Measurements from ENCODE around the gene NMNAT1. TPM values are rescaled to one million over a fixed set of nuclear protein-coding genes. Genes with fewer than 3 reads are reported as not detected.
A peak's percentile ranks its signal among the peaks of the same experiment; 100 is the strongest.
"Not testable (repeated sequence)": the region's sequence is repeated elsewhere in the genome, so short reads cannot be mapped to it uniquely, and the experiment has no call there.

NMNAT1 gene
- total RNA-seq, 5 donors from 2014 or later (not counting 1 experiment from before 2014, with no cell fraction given) = 2.9 to 8.0 (median 7.1) TPM

DNA sequence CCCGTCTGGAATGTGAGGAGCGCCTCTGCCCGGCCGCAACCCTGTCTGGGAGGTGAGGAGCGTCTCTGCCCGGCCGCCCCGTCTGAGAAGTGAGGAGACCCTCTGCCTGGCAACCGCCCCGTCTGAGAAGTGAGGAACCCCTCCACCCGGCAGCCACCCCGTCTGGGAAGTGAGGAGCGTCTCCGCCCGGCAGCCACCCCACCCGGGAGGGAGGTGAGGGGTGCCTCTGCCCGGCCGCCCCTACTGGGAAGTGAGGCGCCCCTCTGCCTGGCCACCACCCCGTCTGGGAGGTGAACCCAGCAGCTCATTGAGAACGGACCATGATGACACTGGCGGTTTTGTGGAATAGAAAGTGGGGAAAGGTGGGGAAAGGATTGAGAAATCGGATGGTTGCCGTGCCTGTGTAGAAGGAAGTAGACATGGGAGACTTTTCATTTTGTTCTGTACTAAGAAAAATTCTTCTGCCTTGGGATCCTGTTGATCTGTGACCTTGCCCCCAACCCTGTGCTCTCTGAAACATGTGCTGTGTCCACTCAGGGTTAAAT, 85.8 kb downstream of the NMNAT1 start:
- WGBS (ENCODE audit: insufficient coverage) = 93% methylated on average over 12 of the region's 24 CpGs
- H3K9me3 Mint-ChIP-seq; H3K27ac Mint-ChIP-seq; H3K9me3 ChIP-seq; POLR2A ChIA-PET; H3K4me3 Mint-ChIP-seq; DNase-seq; H3K36me3 ChIP-seq (ENCODE audit: control insufficient read depth in 2 of 2, extremely low read depth in 1 of 2, insufficient read depth in 1 of 2, low read length in 1 of 2); H3K27me3 Mint-ChIP-seq; H3K4me3 ChIP-seq (ENCODE audit: control insufficient read depth in 1 of 2, extremely low read depth in 1 of 2, low read length in 1 of 2); ATAC-seq (replicated peaks in 1 of 4); H3K36me3 Mint-ChIP-seq; CTCF ChIA-PET; H3K27ac ChIP-seq (ENCODE audit: low read length); H3K27me3 ChIP-seq (replicated peaks in 1 of 2; ENCODE audit: control insufficient read depth in 2 of 2, extremely low read depth in 1 of 2, insufficient read depth in 2 of 2, low read length in 1 of 2): not testable (repeated sequence)
- H3K4me1 ChIP-seq (ENCODE audit: control insufficient read depth in 1 of 2, extremely low read depth in 1 of 2, insufficient read depth in 2 of 2, low read length in 2 of 2) = peaks cover 11 to 13% of the 10 kb centered on the region in 2 experiments
- peaks cover 11 to 15% (median 12%) of the 10 kb centered on the region in 3 donors for H3K4me1 Mint-ChIP-seq

DNA sequence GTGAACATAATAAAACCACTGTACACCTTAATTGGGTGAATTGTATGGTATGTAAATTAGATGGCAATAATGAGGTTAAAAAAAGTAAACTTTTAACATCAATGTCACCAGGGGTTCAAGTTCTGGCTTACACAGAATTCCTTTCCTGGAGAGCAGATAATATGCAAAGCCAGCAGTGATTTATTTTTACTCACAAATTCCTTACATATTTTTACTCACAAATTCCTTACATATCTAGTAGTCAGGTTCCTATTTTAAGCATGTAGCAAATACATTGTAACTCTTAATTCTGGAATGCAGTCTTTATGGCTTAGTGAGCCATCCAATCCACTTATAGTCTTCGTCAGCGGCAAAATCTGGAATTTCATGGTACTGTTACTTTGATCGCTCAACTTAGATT, 88.2 kb downstream of the NMNAT1 start:
- Histone ChIP-seq H3K27ac (ENCODE audit: low read length) (no peak overlapping the region), H3K9me3 (no peaks in the 10 kb centered on the region), H3K4me3 (ENCODE audit: control insufficient read depth in 1 of 2, extremely low read depth in 1 of 2, low read length in 1 of 2) (no peak overlapping the region), H3K27me3 (replicated peaks in 1 of 2; ENCODE audit: control insufficient read depth in 2 of 2, extremely low read depth in 1 of 2, insufficient read depth in 2 of 2, low read length in 1 of 2) (peaks cover 0 to 2% of the 10 kb centered on the region in 2 experiments), H3K4me1 (ENCODE audit: control insufficient read depth in 1 of 2, extremely low read depth in 1 of 2, insufficient read depth in 2 of 2, low read length in 2 of 2) (peaks cover 17 to 18% of the 10 kb centered on the region in 2 experiments), H3K36me3 (ENCODE audit: control insufficient read depth in 2 of 2, extremely low read depth in 1 of 2, insufficient read depth in 1 of 2, low read length in 1 of 2) (no peaks in the 10 kb centered on the region)
- H3K4me3 Mint-ChIP-seq = no peak overlapping the region
- no peaks in the 10 kb centered on the region for H3K36me3 Mint-ChIP-seq
- no peaks in the 10 kb centered on the region for H3K27me3 Mint-ChIP-seq
- ATAC-seq (replicated peaks in 1 of 4) (no peak), DNase-seq (no peak)
- no peaks in the 10 kb centered on the region for H3K9me3 Mint-ChIP-seq
- ChIA-PET POLR2A (no interaction called here), CTCF (interaction anchor here in 1 of 2 donors (0.6 kb wide), 1 partner anchor 1220 kb away, joined by 8 read pairs; no protein-coding TSS in a partner anchor)
- H3K27ac Mint-ChIP-seq = no peak overlapping the region
- no CpG with 5 or more reads among the region's 3 CpGs for WGBS (ENCODE audit: insufficient coverage)
- H3K4me1 Mint-ChIP-seq = peaks cover 24 to 28% (median 24%) of the 10 kb centered on the region in 3 donors

DNA sequence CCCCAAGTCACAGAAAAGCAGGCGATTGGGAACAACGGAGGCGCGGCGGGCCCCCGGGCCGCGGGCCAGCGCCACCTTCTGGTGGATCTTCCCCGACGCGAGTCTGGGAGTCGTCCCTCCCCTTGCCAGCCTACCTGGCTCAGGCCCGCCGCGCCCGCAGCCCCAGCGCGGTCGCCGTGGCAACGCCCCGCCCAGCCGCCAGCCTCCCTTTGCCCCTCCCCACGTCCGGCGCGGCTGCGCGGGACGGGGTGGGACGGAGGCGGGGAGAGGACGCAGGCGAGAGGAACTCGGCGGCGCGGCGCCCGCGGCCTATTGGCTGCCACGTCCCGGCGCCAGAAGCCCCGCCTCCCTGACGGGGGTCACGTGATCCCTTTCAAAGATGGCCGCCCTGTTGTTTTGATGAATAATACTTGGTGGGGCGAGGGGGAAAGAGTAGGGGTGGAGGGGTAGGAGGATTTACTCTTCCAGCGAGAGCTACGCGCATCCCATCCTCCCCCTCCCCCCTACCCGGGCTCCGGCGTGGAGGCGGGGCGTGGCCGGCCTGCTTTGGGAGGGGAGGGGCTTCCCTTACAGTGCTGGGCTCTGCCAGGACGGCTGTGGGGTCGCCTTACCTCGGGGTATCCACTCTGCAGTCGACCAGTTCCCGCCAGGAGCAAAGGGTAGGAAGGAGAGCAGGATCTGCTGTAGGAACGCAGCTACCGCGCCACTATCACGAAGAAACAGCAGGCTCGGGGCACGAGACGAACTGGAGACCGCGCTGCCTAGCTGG, 89.5 kb downstream of the NMNAT1 start, which contains the start of gene UBE4B:
UBE4B (plus strand) TSS at position 369 of the 769 bp plus-strand sequence. CDS start 713 bp downstream, outside the sequence.
- ChIA-PET CTCF (interaction anchor here in 1 of 2 donors (0.5 to 0.9 kb wide), 2 partner anchors 83 to 338 kb away, joined by 3 to 7 read pairs; no protein-coding TSS in a partner anchor), POLR2A (no interaction called here)
- Mint-ChIP-seq H3K27me3 (no peaks in the 10 kb centered on the region), H3K4me1 (peaks cover 24 to 28% (median 24%) of the 10 kb centered on the region in 3 donors), H3K36me3 (no peaks in the 10 kb centered on the region), H3K27ac (peak within 1 kb of the TSS; percentile 95 to 97), H3K9me3 (no peaks in the 10 kb centered on the region), H3K4me3 (peak within 1 kb of the TSS; percentile 94 to 95 (median 95))
- DNase-seq (peak; percentile 96 to 100 (median 99)), ATAC-seq (replicated peaks in 1 of 4) (peak; percentile 91 to 96 (median 95))
- WGBS (ENCODE audit: insufficient coverage) = 0% methylated on average over 49 of the region's 73 CpGs
- Histone ChIP-seq H3K27me3 (replicated peaks in 1 of 2; ENCODE audit: control insufficient read depth in 2 of 2, extremely low read depth in 1 of 2, insufficient read depth in 2 of 2, low read length in 1 of 2) (no peaks in the 10 kb centered on the region), H3K27ac (ENCODE audit: low read length) (peak within 1 kb of the TSS; percentile 78), H3K4me3 (ENCODE audit: control insufficient read depth in 1 of 2, extremely low read depth in 1 of 2, low read length in 1 of 2) (peak within 1 kb of the TSS; percentile 83 to 93), H3K4me1 (ENCODE audit: control insufficient read depth in 1 of 2, extremely low read depth in 1 of 2, insufficient read depth in 2 of 2, low read length in 2 of 2) (peaks cover 17 to 18% of the 10 kb centered on the region in 2 experiments), H3K36me3 (ENCODE audit: control insufficient read depth in 2 of 2, extremely low read depth in 1 of 2, insufficient read depth in 1 of 2, low read length in 1 of 2) (peaks cover 0 to 10% of the 10 kb centered on the region in 2 donors), H3K9me3 (no peaks in the 10 kb centered on the region)

DNA sequence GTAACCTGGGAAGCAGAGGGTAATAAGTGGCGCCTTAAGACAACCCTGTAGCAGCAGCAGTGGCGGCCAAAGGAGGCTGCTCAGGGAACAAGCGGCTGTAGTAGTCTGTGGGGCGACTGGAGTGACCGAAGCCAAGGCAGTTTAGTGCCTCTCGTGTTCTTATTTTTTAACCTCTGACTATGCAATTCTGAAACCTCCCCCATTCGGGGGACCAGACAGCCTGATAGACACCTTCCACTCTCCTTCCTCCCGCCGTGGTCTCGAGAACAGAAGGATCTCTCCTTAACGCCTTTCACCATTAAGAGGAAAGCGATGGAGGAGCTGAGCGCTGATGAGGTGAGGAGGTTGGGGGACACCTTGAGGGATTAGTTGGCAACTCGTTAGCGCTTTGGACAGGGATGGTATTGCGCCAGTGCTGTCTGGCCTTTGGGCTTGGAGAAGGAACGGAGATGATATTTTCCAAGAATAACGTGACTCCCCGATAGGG, 90.1 kb downstream of the NMNAT1 start:
- Mint-ChIP-seq H3K27me3 (no peaks in the 10 kb centered on the region), H3K9me3 (no peaks in the 10 kb centered on the region), H3K4me3 (peak overlapping the region; percentile 94 to 95 (median 95)), H3K4me1 (peaks cover 24 to 28% (median 24%) of the 10 kb centered on the region in 3 donors), H3K36me3 (no peaks in the 10 kb centered on the region), H3K27ac (peak overlapping the region; percentile 95 to 97)
- ATAC-seq (replicated peaks in 1 of 4) (peak; percentile 27 to 34 (median 32)), DNase-seq (peak in 3 of 35 experiments; percentile 1 to 14 (median 9))
- peak overlapping the region; percentile 83 to 93 for H3K4me3 ChIP-seq (ENCODE audit: control insufficient read depth in 1 of 2, extremely low read depth in 1 of 2, low read length in 1 of 2)
- CTCF ChIA-PET = interaction anchor here in 1 of 2 donors (0.5 to 0.9 kb wide), 2 partner anchors 84 to 338 kb away, joined by 3 to 7 read pairs; no protein-coding TSS in a partner anchor
- POLR2A ChIA-PET = no interaction called here
- peak overlapping the region; percentile 78 for H3K27ac ChIP-seq (ENCODE audit: low read length)
- peaks cover 17 to 18% of the 10 kb centered on the region in 2 experiments for H3K4me1 ChIP-seq (ENCODE audit: control insufficient read depth in 1 of 2, extremely low read depth in 1 of 2, insufficient read depth in 2 of 2, low read length in 2 of 2)
- H3K36me3 ChIP-seq (ENCODE audit: control insufficient read depth in 2 of 2, extremely low read depth in 1 of 2, insufficient read depth in 1 of 2, low read length in 1 of 2) = peaks cover 0 to 10% of the 10 kb centered on the region in 2 donors
- H3K9me3 ChIP-seq = no peaks in the 10 kb centered on the region
- H3K27me3 ChIP-seq (replicated peaks in 1 of 2; ENCODE audit: control insufficient read depth in 2 of 2, extremely low read depth in 1 of 2, insufficient read depth in 2 of 2, low read length in 1 of 2) = no peaks in the 10 kb centered on the region
- 15% methylated on average over 5 of the region's 19 CpGs for WGBS (ENCODE audit: insufficient coverage)

Other genes with a start within 250 kb of the NMNAT1 start
- 100 to 1,000 TPM in 2 of 5 donors, 10 to 100 TPM in 3; 84.6 to 105 (median 91.2) TPM for gene CLSTN1, start 119.5 kb upstream of the NMNAT1 start, total RNA-seq
- gene CTNNBIP1, start 33.2 kb upstream of the NMNAT1 start, total RNA-seq = 10 to 100 TPM in 1 of 5 donors, 1 to 10 TPM in 4; 9.1 to 11.1 (median 9.6) TPM
- gene LZIC, start 84 bp upstream of the NMNAT1 start, total RNA-seq = 10 to 100 TPM; 19.6 to 28.6 (median 22.0) TPM
- under 1 TPM in 1 of 5 donors, not detected in 4; 0.63 TPM for gene RBP7, start 53.8 kb downstream of the NMNAT1 start, total RNA-seq
- gene UBE4B, start 89.5 kb downstream of the NMNAT1 start, total RNA-seq = 10 to 100 TPM; 37.5 to 43.1 (median 41.9) TPM